Measurements from ENCODE around the gene WDR87.

DNA sequence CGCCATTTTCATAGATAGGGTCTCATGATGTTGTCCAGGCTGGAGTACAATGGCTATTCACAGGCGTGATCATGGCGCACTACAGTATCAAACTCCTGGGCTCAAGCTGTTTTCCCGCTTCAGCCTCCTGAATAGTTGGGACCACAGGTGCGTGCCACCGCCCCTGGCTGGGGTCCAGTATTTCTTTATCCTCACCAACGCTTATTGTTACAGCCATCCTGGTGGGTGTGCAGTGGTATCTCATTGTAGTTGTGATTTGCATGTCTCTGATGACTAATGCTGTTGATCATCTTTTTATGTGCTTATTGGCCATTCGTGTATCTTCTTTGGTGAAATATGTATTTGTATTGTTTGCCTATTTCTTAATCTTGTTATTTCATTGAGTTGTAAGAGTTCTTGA is 49.6 kb upstream of the WDR87 start:
- TF ChIP-seq SIN3A (IDR thresholded peaks at IDR 0.05; ENCODE audit: borderline replicate concordance, insufficient read depth, low read length) (no peak), POLR2AphosphoS5 (IDR thresholded peaks at IDR 0.05; ENCODE audit: low read depth, low read length) (no peak), TAF1 (IDR thresholded peaks at IDR 0.05; ENCODE audit: borderline replicate concordance, insufficient read depth, low read length) (no peak)
- TF ChIP-seq, protein P1, sequence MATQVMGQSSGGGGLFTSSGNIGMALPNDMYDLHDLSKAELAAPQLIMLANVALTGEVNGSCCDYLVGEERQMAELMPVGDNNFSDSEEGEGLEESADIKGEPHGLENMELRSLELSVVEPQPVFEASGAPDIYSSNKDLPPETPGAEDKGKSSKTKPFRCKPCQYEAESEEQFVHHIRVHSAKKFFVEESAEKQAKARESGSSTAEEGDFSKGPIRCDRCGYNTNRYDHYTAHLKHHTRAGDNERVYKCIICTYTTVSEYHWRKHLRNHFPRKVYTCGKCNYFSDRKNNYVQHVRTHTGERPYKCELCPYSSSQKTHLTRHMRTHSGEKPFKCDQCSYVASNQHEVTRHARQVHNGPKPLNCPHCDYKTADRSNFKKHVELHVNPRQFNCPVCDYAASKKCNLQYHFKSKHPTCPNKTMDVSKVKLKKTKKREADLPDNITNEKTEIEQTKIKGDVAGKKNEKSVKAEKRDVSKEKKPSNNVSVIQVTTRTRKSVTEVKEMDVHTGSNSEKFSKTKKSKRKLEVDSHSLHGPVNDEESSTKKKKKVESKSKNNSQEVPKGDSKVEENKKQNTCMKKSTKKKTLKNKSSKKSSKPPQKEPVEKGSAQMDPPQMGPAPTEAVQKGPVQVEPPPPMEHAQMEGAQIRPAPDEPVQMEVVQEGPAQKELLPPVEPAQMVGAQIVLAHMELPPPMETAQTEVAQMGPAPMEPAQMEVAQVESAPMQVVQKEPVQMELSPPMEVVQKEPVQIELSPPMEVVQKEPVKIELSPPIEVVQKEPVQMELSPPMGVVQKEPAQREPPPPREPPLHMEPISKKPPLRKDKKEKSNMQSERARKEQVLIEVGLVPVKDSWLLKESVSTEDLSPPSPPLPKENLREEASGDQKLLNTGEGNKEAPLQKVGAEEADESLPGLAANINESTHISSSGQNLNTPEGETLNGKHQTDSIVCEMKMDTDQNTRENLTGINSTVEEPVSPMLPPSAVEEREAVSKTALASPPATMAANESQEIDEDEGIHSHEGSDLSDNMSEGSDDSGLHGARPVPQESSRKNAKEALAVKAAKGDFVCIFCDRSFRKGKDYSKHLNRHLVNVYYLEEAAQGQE (IDR thresholded peaks at IDR 0.05; ENCODE audit: insufficient read depth in 1 of 2, low read depth in 2 of 2, low read length in 2 of 2), result no peak
